Kidney epithelial cell (primary cell): ENCODE measurements around the gene C4orf50. TPM values are rescaled to one million over a fixed set of nuclear protein-coding genes. Genes with fewer than 3 reads are reported as not detected.

Experiments
- DNase-seq: peaks from one replicate; pipeline ENCODE4 v3.0.0-alpha.2; 2010; ENCODE audit warnings: low read depth
- H3K27me3 ChIP-seq: 2 replicates; pipeline ENCODE4 v1.6.0; 2011; ENCODE audit warnings: low read length; ENCODE audit not compliant: control insufficient read depth, insufficient read depth
- H3K36me3 ChIP-seq: 2 replicates; pipeline ENCODE4 v1.5.1; 2011; ENCODE audit warnings: low read length; ENCODE audit not compliant: control insufficient read depth, insufficient read depth
- H3K4me3 ChIP-seq: 2 replicates; pipeline ENCODE4 v1.5.1; 2011; ENCODE audit warnings: low read depth, mild to moderate bottlenecking, control low read depth, low read length
- CTCF ChIP-seq: IDR thresholded peaks from 2 replicates; pipeline ENCODE4 v1.5.1; 2011; ENCODE audit warnings: mild to moderate bottlenecking, moderate library complexity, low read length, control low read depth, inconsistent platforms; ENCODE audit not compliant: insufficient read depth, poor library complexity, severe bottlenecking
- total RNA-seq: library from RNA; depleted of rRNA; stranded (reverse); fragments of >200 nt; gene quantifications from 2 replicates; pipeline ENCODE4 v1.2.3, GENCODE V29; 2015

The C4orf50 gene
- total RNA-seq, 1 donor from 2014 or later: not detected

GRCh38 chr4:6059375-6059805, 41.2 kb upstream of the C4orf50 start:
- DNase-seq: no peak
- no peak for TF ChIP-seq CTCF
- Histone ChIP-seq H3K36me3 (no peaks in the 10 kb centered on the region), H3K4me3 (no peak overlapping the region), H3K27me3 (no peaks in the 10 kb centered on the region)

- TF ChIP-seq CTCF: no peak
- Histone ChIP-seq H3K36me3 (no peaks in the 10 kb centered on the region), H3K27me3 (no peaks in the 10 kb centered on the region), H3K4me3 (no peak overlapping the region)
- no peak for DNase-seq
These were observed 40.5 kb upstream of the C4orf50 start for GRCh38 chr4:6058531-6059374.

GRCh38 chr4:6056976-6057766, 38.9 kb upstream of the C4orf50 start:
- no peak overlapping the region for H3K4me3 ChIP-seq
- DNase-seq: no peak
- TF ChIP-seq CTCF: no peak
- H3K36me3 ChIP-seq: no peaks in the 10 kb centered on the region
- no peaks in the 10 kb centered on the region for H3K27me3 ChIP-seq

GRCh38 chr4:6055436-6055835, 37.2 kb upstream of the C4orf50 start:
- DNase-seq: no peak
- H3K36me3 ChIP-seq: no peaks in the 10 kb centered on the region
- no peaks in the 10 kb centered on the region for H3K27me3 ChIP-seq
- H3K4me3 ChIP-seq: no peak overlapping the region
- TF ChIP-seq CTCF: no peak

- no peak for DNase-seq
- H3K36me3 ChIP-seq: no peaks in the 10 kb centered on the region
- no peaks in the 10 kb centered on the region for H3K27me3 ChIP-seq
- no peak for TF ChIP-seq CTCF
- H3K4me3 ChIP-seq: no peak overlapping the region
These were observed 36.8 kb upstream of the C4orf50 start for GRCh38 chr4:6055030-6055429.
